Glutamatergic neuron (in vitro differentiated cells): ENCODE measurements around the gene REV1. TPM values are rescaled to one million over a fixed set of nuclear protein-coding genes. Genes with fewer than 3 reads are reported as not detected.

ENCODE experiments used
- DNase-seq: peaks from one replicate; pipeline ENCODE4 v3.0.0; 2022
- H3K27ac Mint-ChIP-seq: one replicate; pipeline ENCODE4 v1.8.0; 2020; ENCODE audit warnings: mild to moderate bottlenecking, mixed read lengths, inconsistent platforms; ENCODE audit not compliant: unreplicated experiment
- H3K27me3 Mint-ChIP-seq: one replicate; pipeline ENCODE4 v1.8.0; 2020; ENCODE audit warnings: mild to moderate bottlenecking, moderate library complexity, mixed read lengths, inconsistent platforms; ENCODE audit not compliant: unreplicated experiment
- H3K36me3 Mint-ChIP-seq: one replicate; pipeline ENCODE4 v1.8.0; 2020; ENCODE audit warnings: mild to moderate bottlenecking, mixed read lengths, inconsistent platforms; ENCODE audit not compliant: unreplicated experiment
- H3K4me1 Mint-ChIP-seq: one replicate; pipeline ENCODE4 v1.8.0; 2020; ENCODE audit warnings: mild to moderate bottlenecking, low read depth, mixed read lengths, inconsistent platforms; ENCODE audit not compliant: unreplicated experiment
- H3K4me3 Mint-ChIP-seq: one replicate; pipeline ENCODE4 v1.8.0; 2020; ENCODE audit warnings: mild to moderate bottlenecking, mixed read lengths, inconsistent platforms; ENCODE audit not compliant: unreplicated experiment
- H3K9me3 Mint-ChIP-seq: one replicate; pipeline ENCODE4 v1.8.0; 2020; ENCODE audit warnings: mild to moderate bottlenecking, moderate library complexity, mixed read lengths, inconsistent platforms; ENCODE audit not compliant: unreplicated experiment
- total RNA-seq: library from RNA; stranded (reverse); fragmentation: NEBNext Ultra II Directional; extraction: Animal tissue kit (Norgen Biotek cat#: 25700); gene quantifications from one replicate; pipeline ENCODE4 v1.2.1, GENCODE V29; 2021; ENCODE audit not compliant: unreplicated experiment
- TF ChIP-seq, protein P1 (sequence below): fragments of 200-600 bp; sonication (generic); IDR thresholded peaks from one replicate; pipeline ENCODE4 v1.5.0; 2021; ENCODE audit not compliant: partially characterized antibody, unreplicated experiment

REV1 gene
- total RNA-seq, 1 donor from 2014 or later: 39.2 TPM

DNA sequence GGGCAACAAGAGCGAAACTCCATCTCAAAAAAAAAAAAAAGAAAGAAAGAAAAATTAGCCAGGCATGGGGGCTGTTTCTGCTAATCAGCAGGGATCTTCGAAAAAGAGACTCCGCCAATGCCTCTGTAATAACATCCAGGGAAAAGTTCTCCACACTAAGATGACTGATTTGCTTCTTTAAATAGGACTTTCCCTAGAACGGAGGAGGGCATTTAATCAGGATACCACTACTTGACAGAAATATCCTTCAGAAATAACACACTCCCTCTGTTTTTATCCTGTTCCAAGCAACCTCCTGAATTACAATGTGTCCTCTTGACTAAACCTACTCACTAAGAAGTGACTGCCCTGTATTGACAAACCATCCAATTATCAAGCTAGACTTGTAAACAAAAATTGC is 21.7 kb downstream of the REV1 start:
- Mint-ChIP-seq H3K4me1 (peaks cover 2% of the 10 kb centered on the region), H3K27me3 (no peaks in the 10 kb centered on the region), H3K27ac (no peak overlapping the region), H3K4me3 (no peak overlapping the region), H3K36me3 (peaks cover 6% of the 10 kb centered on the region), H3K9me3 (peaks cover 3% of the 10 kb centered on the region)
- TF ChIP-seq, protein P1, sequence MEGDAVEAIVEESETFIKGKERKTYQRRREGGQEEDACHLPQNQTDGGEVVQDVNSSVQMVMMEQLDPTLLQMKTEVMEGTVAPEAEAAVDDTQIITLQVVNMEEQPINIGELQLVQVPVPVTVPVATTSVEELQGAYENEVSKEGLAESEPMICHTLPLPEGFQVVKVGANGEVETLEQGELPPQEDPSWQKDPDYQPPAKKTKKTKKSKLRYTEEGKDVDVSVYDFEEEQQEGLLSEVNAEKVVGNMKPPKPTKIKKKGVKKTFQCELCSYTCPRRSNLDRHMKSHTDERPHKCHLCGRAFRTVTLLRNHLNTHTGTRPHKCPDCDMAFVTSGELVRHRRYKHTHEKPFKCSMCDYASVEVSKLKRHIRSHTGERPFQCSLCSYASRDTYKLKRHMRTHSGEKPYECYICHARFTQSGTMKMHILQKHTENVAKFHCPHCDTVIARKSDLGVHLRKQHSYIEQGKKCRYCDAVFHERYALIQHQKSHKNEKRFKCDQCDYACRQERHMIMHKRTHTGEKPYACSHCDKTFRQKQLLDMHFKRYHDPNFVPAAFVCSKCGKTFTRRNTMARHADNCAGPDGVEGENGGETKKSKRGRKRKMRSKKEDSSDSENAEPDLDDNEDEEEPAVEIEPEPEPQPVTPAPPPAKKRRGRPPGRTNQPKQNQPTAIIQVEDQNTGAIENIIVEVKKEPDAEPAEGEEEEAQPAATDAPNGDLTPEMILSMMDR: no peak
- DNase-seq: no peak

GRCh38 chr2:99467390-99467789 is 22.4 kb downstream of the REV1 start:
- H3K9me3 Mint-ChIP-seq: peaks cover 3% of the 10 kb centered on the region
- H3K36me3 Mint-ChIP-seq: peaks cover 6% of the 10 kb centered on the region
- H3K4me3 Mint-ChIP-seq: no peak overlapping the region
- DNase-seq: no peak
- H3K27ac Mint-ChIP-seq: no peak overlapping the region
- no peaks in the 10 kb centered on the region for H3K27me3 Mint-ChIP-seq
- H3K4me1 Mint-ChIP-seq: peaks cover 2% of the 10 kb centered on the region
- TF ChIP-seq, protein P1: no peak

DNA sequence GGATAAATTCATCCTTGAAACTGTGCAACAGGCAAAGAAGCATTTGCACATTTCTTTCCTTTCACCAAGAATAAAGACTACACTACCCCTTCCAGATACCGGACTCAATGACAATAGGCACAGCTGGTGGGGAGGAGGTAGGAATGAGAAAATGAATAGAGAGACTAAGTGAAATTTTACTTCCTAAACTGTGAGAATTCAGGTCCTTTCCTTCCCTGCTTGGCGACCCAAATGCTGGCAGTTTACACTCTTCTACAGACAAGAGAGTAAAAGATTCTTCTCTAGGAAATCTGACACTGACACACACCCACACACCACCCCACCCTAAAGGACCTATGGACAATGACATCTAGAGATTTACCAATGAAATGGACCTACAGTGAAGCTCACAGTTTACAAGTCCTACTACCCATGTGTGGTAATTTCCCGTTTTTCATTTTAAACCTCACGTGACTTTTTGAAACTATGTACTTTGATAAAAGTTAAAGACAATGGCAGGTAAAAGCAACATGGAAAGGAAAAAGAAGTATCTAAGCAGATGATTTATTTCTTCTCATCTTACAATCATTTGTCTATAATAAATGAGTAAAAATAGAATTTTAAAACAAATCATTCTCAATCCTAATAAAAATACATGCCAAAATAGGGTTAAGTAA is 27.9 kb downstream of the REV1 start:
- Mint-ChIP-seq H3K36me3 (peaks cover 8% of the 10 kb centered on the region), H3K27ac (no peak overlapping the region), H3K27me3 (peaks cover 2% of the 10 kb centered on the region), H3K4me3 (no peak overlapping the region), H3K4me1 (peaks cover 2% of the 10 kb centered on the region), H3K9me3 (peaks cover 2% of the 10 kb centered on the region)
- no peak for DNase-seq
- TF ChIP-seq, protein P1: no peak

DNA sequence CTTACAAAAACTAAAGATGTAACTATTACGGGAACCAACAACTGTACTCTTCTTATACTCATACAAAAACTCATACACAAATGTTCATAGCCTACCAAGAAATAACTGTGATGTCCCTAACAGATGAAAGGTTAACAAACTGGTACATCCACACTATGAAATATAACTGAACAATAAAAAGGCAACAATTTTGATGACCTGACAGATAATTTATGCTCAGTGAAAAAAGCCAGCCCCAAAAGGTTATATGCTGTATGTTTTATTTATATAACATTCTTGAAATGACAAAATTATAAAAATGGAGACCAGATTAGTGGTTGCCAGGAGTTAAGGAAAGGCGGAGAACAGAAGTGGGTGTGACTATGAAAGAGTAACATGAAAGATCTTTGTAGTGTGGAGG is 31.3 kb downstream of the REV1 start:
- no peaks in the 10 kb centered on the region for H3K4me1 Mint-ChIP-seq
- H3K4me3 Mint-ChIP-seq: no peak overlapping the region
- H3K9me3 Mint-ChIP-seq: peaks cover 2% of the 10 kb centered on the region
- H3K27me3 Mint-ChIP-seq: peaks cover 2% of the 10 kb centered on the region
- DNase-seq: no peak
- no peak overlapping the region for H3K27ac Mint-ChIP-seq
- H3K36me3 Mint-ChIP-seq: peaks cover 8% of the 10 kb centered on the region
- TF ChIP-seq, protein P1: no peak

DNA sequence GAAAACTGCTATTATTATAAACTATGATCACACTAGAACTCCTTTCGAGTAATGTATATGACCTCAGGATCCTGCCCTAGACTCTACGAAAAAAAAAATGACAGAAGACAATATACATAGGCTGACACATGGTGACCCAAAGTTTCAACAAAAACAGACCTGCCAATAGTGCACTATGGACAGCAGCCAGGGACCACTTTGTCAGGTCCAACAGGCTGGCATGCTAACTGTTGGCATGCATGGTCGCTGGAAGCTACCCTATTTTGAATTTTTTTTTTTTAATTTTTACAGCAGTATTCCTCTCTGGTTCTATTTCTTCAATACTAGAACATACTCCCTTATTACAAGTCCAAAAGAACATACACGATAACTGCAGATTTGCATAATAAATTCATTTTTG is 38.1 kb downstream of the REV1 start:
- DNase-seq: no peak
- H3K27me3 Mint-ChIP-seq: no peaks in the 10 kb centered on the region
- H3K36me3 Mint-ChIP-seq: no peaks in the 10 kb centered on the region
- no peaks in the 10 kb centered on the region for H3K9me3 Mint-ChIP-seq
- TF ChIP-seq, protein P1: no peak
- no peaks in the 10 kb centered on the region for H3K4me1 Mint-ChIP-seq
- H3K4me3 Mint-ChIP-seq: no peak overlapping the region
- H3K27ac Mint-ChIP-seq: no peak overlapping the region
